IMR-90 (cell line): Measurements from ENCODE around the gene LDLRAD3. TPM values are rescaled to one million over a fixed set of nuclear protein-coding genes. Genes with fewer than 3 reads are reported as not detected.

Experiments
- CHD1 ChIP-seq: IDR thresholded peaks from 2 replicates; pipeline ENCODE4 v1.6.1; 2012; ENCODE audit warnings: low read depth, low read length, improper control_type of control experiment
- MAFK ChIP-seq: IDR thresholded peaks from 2 replicates; pipeline ENCODE4 v1.6.1; 2012; ENCODE audit warnings: low read depth, low read length, improper control_type of control experiment
- POLR2A ChIP-seq: IDR thresholded peaks from 2 replicates; pipeline ENCODE4 v1.6.1; 2012; ENCODE audit warnings: mild to moderate bottlenecking, low read depth, low read length
- RFX5 ChIP-seq: IDR thresholded peaks from 2 replicates; pipeline ENCODE4 v1.8.0; 2012; ENCODE audit warnings: low read depth, mild to moderate bottlenecking, low read length, moderate library complexity
- polyA plus RNA-seq, 3 experiments: library from polyadenylated mRNA; depleted of rRNA; stranded (reverse); fragments of >200 nt; gene quantifications; 2 replicates each; pipeline ENCODE4 v1.2.3, GENCODE V29; 2012; ENCODE audit warnings: low replicate concordance in 1 of 3
- total RNA-seq: library from RNA; depleted of rRNA; stranded (reverse); fragments of >200 nt; gene quantifications from 2 replicates; pipeline ENCODE4 v1.2.3, GENCODE V29; 2012
- TF ChIP-seq, protein P1 (sequence below): conservative IDR thresholded peaks from 2 replicates; pipeline ENCODE4 v1.5.1; 2012; ENCODE audit warnings: mild to moderate bottlenecking, low read depth, low read length, improper control_type of control experiment
- TF ChIP-seq, protein P2 (sequence below): fragments of 150-350 bp; IDR thresholded peaks from 2 replicates; pipeline ENCODE4 v1.6.1; 2017; ENCODE audit warnings: mild to moderate bottlenecking, antibody characterized with exemption, low read length, low read depth

LDLRAD3 gene
- total and polyA plus RNA-seq, 2 of the 4 experiments (the other 2 are of a cell fraction) = 2.7 to 6.4 TPM

DNA sequence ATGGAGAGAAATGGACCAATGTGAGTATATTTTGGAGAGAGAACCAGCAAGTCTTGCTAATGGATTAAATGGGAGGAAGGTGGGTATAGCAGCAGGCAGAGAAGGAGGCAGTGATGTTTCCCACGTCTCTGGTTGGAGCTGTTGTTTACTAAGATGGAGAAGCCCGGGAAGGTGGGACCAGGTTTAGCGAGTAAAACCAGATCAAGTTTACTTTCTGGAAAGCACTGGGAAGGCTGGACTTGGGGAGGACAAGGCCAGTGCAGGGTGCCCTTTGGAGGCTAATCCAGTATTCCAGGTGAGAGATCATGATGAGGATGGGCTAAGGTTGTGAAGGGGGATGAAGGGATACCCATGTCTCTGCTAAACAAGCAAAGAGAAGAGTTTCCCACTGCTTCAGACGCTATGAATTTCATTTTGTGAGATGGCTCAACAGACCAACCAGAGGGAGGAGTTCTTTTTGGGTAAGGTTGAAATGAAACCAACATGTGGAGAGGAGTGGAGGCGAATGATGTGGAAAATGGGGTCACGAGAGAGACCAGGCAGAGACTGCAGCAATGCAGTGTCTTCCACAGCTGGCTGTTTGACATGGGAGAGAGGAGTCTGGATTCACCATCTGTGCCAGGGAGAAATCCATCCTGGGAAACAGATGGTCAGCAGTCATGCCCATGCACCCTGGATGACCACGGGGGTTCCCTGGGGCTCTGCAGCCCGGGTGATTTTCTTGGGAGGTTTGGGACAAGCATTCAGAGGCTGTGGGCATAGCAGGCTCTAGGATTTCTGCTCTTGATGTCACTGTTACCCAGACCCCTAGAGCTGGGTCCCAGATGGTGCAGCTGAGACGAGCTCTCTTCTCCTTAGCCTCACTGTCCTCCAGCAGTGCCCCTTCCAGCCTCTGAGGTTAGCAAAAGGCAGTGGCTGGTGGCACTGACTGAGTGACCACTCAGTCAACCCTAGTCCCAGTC lies 320.4 kb downstream of the LDLRAD3 start (continued):
- TF ChIP-seq, protein P1, sequence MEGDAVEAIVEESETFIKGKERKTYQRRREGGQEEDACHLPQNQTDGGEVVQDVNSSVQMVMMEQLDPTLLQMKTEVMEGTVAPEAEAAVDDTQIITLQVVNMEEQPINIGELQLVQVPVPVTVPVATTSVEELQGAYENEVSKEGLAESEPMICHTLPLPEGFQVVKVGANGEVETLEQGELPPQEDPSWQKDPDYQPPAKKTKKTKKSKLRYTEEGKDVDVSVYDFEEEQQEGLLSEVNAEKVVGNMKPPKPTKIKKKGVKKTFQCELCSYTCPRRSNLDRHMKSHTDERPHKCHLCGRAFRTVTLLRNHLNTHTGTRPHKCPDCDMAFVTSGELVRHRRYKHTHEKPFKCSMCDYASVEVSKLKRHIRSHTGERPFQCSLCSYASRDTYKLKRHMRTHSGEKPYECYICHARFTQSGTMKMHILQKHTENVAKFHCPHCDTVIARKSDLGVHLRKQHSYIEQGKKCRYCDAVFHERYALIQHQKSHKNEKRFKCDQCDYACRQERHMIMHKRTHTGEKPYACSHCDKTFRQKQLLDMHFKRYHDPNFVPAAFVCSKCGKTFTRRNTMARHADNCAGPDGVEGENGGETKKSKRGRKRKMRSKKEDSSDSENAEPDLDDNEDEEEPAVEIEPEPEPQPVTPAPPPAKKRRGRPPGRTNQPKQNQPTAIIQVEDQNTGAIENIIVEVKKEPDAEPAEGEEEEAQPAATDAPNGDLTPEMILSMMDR = no peak
- TF ChIP-seq RFX5 (no peak), POLR2A (no peak), MAFK (no peak), CHD1 (no peak)
- TF ChIP-seq, protein P2, sequence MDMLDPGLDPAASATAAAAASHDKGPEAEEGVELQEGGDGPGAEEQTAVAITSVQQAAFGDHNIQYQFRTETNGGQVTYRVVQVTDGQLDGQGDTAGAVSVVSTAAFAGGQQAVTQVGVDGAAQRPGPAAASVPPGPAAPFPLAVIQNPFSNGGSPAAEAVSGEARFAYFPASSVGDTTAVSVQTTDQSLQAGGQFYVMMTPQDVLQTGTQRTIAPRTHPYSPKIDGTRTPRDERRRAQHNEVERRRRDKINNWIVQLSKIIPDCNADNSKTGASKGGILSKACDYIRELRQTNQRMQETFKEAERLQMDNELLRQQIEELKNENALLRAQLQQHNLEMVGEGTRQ = no peak
